Uterus (tissue), 4 donors: Measurements from ENCODE around the gene NMT2. TPM values are rescaled to one million over a fixed set of nuclear protein-coding genes. Genes with fewer than 3 reads are reported as not detected.

Experiments used
- DNase-seq, 2 donors: peaks; one replicate each; pipeline ENCODE4 v3.0.0-alpha.2; 2019 to 2020
- H3K27ac ChIP-seq, 2 donors: fragments of 200-600 bp; sonication (generic); 1 replicate in 1 of 2; 2 replicates in 1 of 2; pipeline ENCODE4 v1.5.1; 2016 to 2018
- H3K27me3 ChIP-seq, 2 donors: fragments of 200-600 bp; sonication (generic); one replicate each; pipeline ENCODE4 v1.5.1; 2018 to 2019; ENCODE audit warnings: control low read depth in 1 of 2
- H3K36me3 ChIP-seq, 2 donors: fragments of 200-600 bp; sonication (generic); one replicate each; pipeline ENCODE4 v1.5.1; 2019; ENCODE audit warnings: control low read depth in 1 of 2
- H3K4me1 ChIP-seq, 2 donors: fragments of 200-600 bp; sonication (generic); one replicate each; pipeline ENCODE4 v1.5.1; 2018 to 2019; ENCODE audit warnings: control low read depth in 1 of 2
- H3K4me3 ChIP-seq, 2 donors: fragments of 200-600 bp; sonication (generic); 1 replicate in 1 of 2; 2 replicates in 1 of 2; pipeline ENCODE4 v1.5.1; 2018 to 2019; ENCODE audit warnings: mild to moderate bottlenecking in 1 of 2
- H3K9me3 ChIP-seq, 2 donors: fragments of 200-600 bp; sonication (generic); one replicate each; pipeline ENCODE4 v1.5.1; 2019; ENCODE audit warnings: control low read depth in 1 of 2
- CTCF ChIP-seq, 4 experiments: fragments of 200-600 bp in 2 of 4; fragments of 450-650 bp in 2 of 4; sonication (generic) in 2 of 4; IDR thresholded peaks; one replicate each; pipeline ENCODE4 v1.5.1; 2016 to 2019; ENCODE audit warnings: antibody characterized with exemption in 4 of 4, mild to moderate bottlenecking in 2 of 4, moderate library complexity in 1 of 4
- POLR2A ChIP-seq, 2 donors: fragments of 450-650 bp; IDR thresholded peaks; one replicate each; pipeline ENCODE4 v1.6.1; 2016; ENCODE audit warnings: antibody characterized with exemption in 2 of 2, mild to moderate bottlenecking in 1 of 2, moderate library complexity in 1 of 2
- intact Hi-C: fragments of 100-400 bp; cut with DNase I; formaldehyde crosslinking; loops from one replicate; pipeline ENCODE4 v1.15.1; 2023; ENCODE audit warnings: low total_unique reads
- total RNA-seq, 4 donors: library from RNA; depleted of rRNA in 3 of 4; stranded (reverse); fragments of >200 nt in 3 of 4; gene quantifications; one replicate each; pipeline versions ENCODE4 v1.1.0 to v1.2.4, GENCODE V29; 2014 to 2023
- donor health status: DM: yes; HTN: yes; CAD: no.

Gene NMT2
- total RNA-seq, 4 donors from 2014 or later: 7.4 to 42.7 (median 35.5) TPM

GRCh38 chr10:15131330-15131729 lies 37.2 kb downstream of the NMT2 start:
- DNase-seq: no peak
- intact Hi-C loops: no loop called here
- TF ChIP-seq CTCF (IDR thresholded peaks at IDR 0.05) (no peak), POLR2A (IDR thresholded peaks at IDR 0.05) (no peak)
- H3K9me3 ChIP-seq: no peaks in the 10 kb centered on the region
- H3K4me1 ChIP-seq: no peaks in the 10 kb centered on the region
- no peaks in the 10 kb centered on the region for H3K36me3 ChIP-seq
- no peak overlapping the region for H3K27ac ChIP-seq
- H3K4me3 ChIP-seq: no peak overlapping the region
- no peaks in the 10 kb centered on the region for H3K27me3 ChIP-seq

- Histone ChIP-seq H3K27ac (no peak overlapping the region), H3K9me3 (no peaks in the 10 kb centered on the region), H3K4me3 (no peak overlapping the region), H3K27me3 (no peaks in the 10 kb centered on the region), H3K36me3 (no peaks in the 10 kb centered on the region), H3K4me1 (no peaks in the 10 kb centered on the region)
- DNase-seq: no peak
- TF ChIP-seq POLR2A (IDR thresholded peaks at IDR 0.05) (no peak), CTCF (IDR thresholded peaks at IDR 0.05) (no peak)
- intact Hi-C loops: no loop called here
Observed at GRCh38 chr10:15124908-15125307, 43.6 kb downstream of the NMT2 start.

- no peak overlapping the region for H3K27ac ChIP-seq
- no peaks in the 10 kb centered on the region for H3K9me3 ChIP-seq
- TF ChIP-seq CTCF (IDR thresholded peaks at IDR 0.05): no peak
- no peak for TF ChIP-seq POLR2A (IDR thresholded peaks at IDR 0.05)
- no peaks in the 10 kb centered on the region for H3K27me3 ChIP-seq
- H3K4me3 ChIP-seq: no peak overlapping the region
- H3K4me1 ChIP-seq: no peaks in the 10 kb centered on the region
- DNase-seq: no peak
- H3K36me3 ChIP-seq: no peaks in the 10 kb centered on the region
- intact Hi-C loops: no loop called here
Observed at GRCh38 chr10:15124190-15124589, 44.3 kb downstream of the NMT2 start.

GRCh38 chr10:15123749-15124184 lies 44.7 kb downstream of the NMT2 start:
- no peaks in the 10 kb centered on the region for H3K9me3 ChIP-seq
- no peaks in the 10 kb centered on the region for H3K27me3 ChIP-seq
- intact Hi-C loops: no loop called here
- no peak overlapping the region for H3K4me3 ChIP-seq
- no peak for DNase-seq
- no peak for TF ChIP-seq CTCF (IDR thresholded peaks at IDR 0.05)
- TF ChIP-seq POLR2A (IDR thresholded peaks at IDR 0.05): no peak
- H3K36me3 ChIP-seq: no peaks in the 10 kb centered on the region
- H3K4me1 ChIP-seq: no peaks in the 10 kb centered on the region
- no peak overlapping the region for H3K27ac ChIP-seq

GRCh38 chr10:15122477-15123030 lies 45.9 kb downstream of the NMT2 start:
- DNase-seq: no peak
- H3K9me3 ChIP-seq: no peaks in the 10 kb centered on the region
- TF ChIP-seq CTCF (IDR thresholded peaks at IDR 0.05) (no peak), POLR2A (IDR thresholded peaks at IDR 0.05) (no peak)
- intact Hi-C loops: no loop called here
- H3K4me1 ChIP-seq: no peaks in the 10 kb centered on the region
- H3K27ac ChIP-seq: no peak overlapping the region
- H3K4me3 ChIP-seq: no peak overlapping the region
- no peaks in the 10 kb centered on the region for H3K36me3 ChIP-seq
- no peaks in the 10 kb centered on the region for H3K27me3 ChIP-seq
